IPS-15b (cell line): ENCODE measurements around the gene MS4A3.
"Not testable (repeated sequence)": the region's sequence is repeated elsewhere in the genome, so short reads cannot be mapped to it uniquely, and the experiment has no call there.

Experiments
- H3K27me3 ChIP-seq: one replicate; pipeline ENCODE4 v1.6.1; 2013; ENCODE audit warnings: low read length; ENCODE audit not compliant: control insufficient read depth, insufficient read depth
- H3K36me3 ChIP-seq: one replicate; pipeline ENCODE4 v1.6.1; 2013; ENCODE audit warnings: low read length; ENCODE audit not compliant: control insufficient read depth, insufficient read depth
- H3K4me1 ChIP-seq: one replicate; pipeline ENCODE4 v1.6.1; 2013; ENCODE audit warnings: mild to moderate bottlenecking, low read length; ENCODE audit not compliant: control insufficient read depth, insufficient read depth
- H3K4me3 ChIP-seq: one replicate; pipeline ENCODE4 v1.5.1; 2013; ENCODE audit warnings: low read depth, low read length
- H3K9ac ChIP-seq: one replicate; pipeline ENCODE4 v1.6.1; 2013; ENCODE audit warnings: low read depth, mild to moderate bottlenecking, low read length
- H3K9me3 ChIP-seq: one replicate; pipeline ENCODE4 v1.6.1; 2013; ENCODE audit warnings: mild to moderate bottlenecking, low read length; ENCODE audit not compliant: control insufficient read depth, insufficient read depth

The MS4A3 gene

DNA sequence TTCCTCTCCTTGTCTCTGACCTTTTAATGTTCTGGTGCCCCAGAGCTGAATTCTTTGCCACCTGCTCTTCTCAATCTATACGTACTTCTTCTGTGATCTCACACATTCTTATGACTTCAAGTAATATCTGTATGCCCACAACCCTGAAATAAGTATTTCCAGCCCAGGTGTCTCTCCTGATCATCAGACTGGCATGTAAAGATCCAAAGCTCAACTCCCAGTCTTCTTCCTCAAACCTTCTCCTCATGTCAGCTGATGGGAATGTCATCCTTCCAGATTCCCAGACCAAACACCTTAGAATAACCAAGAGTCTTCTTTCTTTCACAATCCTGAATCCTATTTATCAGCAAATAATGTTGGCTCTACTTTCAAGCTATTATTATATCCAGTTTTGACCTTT is 9.3 kb downstream of the MS4A3 start:
- Histone ChIP-seq H3K4me3 (no peak overlapping the region), H3K36me3 (no peaks in the 10 kb centered on the region), H3K4me1 (no peaks in the 10 kb centered on the region), H3K9me3 (no peaks in the 10 kb centered on the region), H3K27me3 (no peaks in the 10 kb centered on the region), H3K9ac (no peak overlapping the region)

- Histone ChIP-seq H3K4me3 (no peak overlapping the region), H3K4me1 (no peaks in the 10 kb centered on the region), H3K9ac (no peak overlapping the region), H3K27me3 (no peaks in the 10 kb centered on the region), H3K36me3 (no peaks in the 10 kb centered on the region), H3K9me3 (no peaks in the 10 kb centered on the region)
Observed at GRCh38 chr11:60069450-60069849, 13.0 kb downstream of the MS4A3 start.

GRCh38 chr11:60071644-60072043 is 15.2 kb downstream of the MS4A3 start:
- not testable (repeated sequence) for H3K4me3 ChIP-seq, H3K36me3 ChIP-seq, H3K27me3 ChIP-seq, H3K9ac ChIP-seq, H3K9me3 ChIP-seq, H3K4me1 ChIP-seq

GRCh38 chr11:60077216-60077817 is 20.9 kb downstream of the MS4A3 start:
- Histone ChIP-seq H3K9ac (no peak overlapping the region), H3K4me1 (no peaks in the 10 kb centered on the region), H3K4me3 (no peak overlapping the region), H3K27me3 (no peaks in the 10 kb centered on the region), H3K9me3 (no peaks in the 10 kb centered on the region), H3K36me3 (no peaks in the 10 kb centered on the region)

DNA sequence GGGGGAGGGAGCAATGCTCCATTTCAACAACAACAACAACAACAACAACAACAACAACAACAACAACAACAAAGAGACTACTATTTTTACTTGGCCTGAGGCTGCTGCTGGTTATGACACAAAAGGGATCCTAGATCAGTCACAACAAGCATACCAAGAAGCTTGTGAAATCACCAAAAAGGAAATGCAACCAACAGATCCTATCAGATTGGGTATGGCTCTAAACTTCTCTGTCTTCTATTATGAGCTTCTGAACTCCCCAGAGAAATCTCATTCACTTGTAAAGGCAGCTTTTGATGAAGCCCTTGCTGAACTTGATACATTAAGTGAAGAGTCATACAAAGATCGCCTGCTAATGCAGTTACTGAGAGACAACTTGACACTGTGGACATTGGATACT is 21.5 kb downstream of the MS4A3 start:
- H3K9ac ChIP-seq, result no peak overlapping the region
- H3K4me3 ChIP-seq, result no peak overlapping the region
- H3K27me3 ChIP-seq, result no peaks in the 10 kb centered on the region
- H3K4me1 ChIP-seq, result no peaks in the 10 kb centered on the region
- H3K36me3 ChIP-seq, result no peaks in the 10 kb centered on the region
- H3K9me3 ChIP-seq, result no peaks in the 10 kb centered on the region

DNA sequence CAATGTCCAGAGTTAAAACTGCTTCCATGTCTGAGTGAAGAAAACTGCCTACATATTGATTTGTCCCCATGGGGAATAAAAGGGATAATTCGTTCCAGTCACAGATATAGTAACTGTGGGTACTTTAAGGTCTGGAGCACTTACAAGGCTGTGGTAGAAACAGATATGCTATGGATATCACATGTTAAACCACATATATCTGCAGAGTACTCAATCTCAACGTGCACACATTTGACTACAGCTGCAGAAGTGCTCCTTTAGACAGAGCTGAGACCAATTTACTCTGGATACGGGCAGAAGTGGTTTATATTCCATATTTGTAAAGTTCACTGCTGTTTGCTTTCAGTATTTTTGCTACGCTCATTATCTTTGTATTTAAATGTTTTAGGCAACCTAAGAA is 22.3 kb downstream of the MS4A3 start:
- Histone ChIP-seq H3K9me3 (no peaks in the 10 kb centered on the region), H3K4me1 (no peaks in the 10 kb centered on the region), H3K27me3 (no peaks in the 10 kb centered on the region), H3K4me3 (no peak overlapping the region), H3K36me3 (no peaks in the 10 kb centered on the region), H3K9ac (no peak overlapping the region)

- Histone ChIP-seq H3K27me3 (no peaks in the 10 kb centered on the region), H3K9ac (no peak overlapping the region)
Observed at GRCh38 chr11:60080535-60080934, 24.1 kb downstream of the MS4A3 start.

DNA sequence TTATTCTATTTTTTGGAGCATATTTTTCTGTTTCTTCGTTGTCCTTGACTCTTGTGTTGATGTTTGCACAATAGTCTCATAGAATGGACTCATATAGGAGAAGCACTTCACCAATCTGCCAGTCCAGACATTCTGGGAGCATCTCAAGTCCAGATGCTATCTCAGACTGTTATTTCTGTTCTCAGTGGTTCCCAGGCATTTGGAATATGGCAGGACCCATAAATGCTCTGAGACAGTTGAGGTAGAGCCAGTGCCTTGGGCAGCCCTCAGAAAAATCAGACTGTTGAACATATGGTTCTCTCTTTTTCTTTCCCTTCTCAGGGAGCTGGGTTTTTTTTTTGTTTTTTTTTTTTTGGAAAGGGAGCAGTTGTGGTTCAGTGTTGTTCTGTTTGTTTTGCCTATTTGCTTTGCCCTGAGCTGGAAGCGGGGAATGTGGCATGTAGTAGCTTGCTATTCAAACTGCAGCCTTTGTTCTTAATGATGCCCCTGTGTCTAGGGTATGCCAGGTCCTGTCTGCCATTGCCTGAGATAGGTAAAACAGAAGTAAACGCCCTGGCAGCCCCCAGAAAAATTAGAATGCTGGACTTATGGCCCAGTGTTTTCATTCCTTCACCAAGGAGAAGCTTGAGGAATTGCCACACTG is 28.3 kb downstream of the MS4A3 start:
- H3K36me3 ChIP-seq, result no peaks in the 10 kb centered on the region

More at GRCh38 chr11:60080535-60080934, 24.1 kb downstream of the MS4A3 start:
- Histone ChIP-seq H3K36me3 (no peaks in the 10 kb centered on the region), H3K9me3 (no peaks in the 10 kb centered on the region), H3K4me3 (no peak overlapping the region), H3K4me1 (no peaks in the 10 kb centered on the region)

DNA sequence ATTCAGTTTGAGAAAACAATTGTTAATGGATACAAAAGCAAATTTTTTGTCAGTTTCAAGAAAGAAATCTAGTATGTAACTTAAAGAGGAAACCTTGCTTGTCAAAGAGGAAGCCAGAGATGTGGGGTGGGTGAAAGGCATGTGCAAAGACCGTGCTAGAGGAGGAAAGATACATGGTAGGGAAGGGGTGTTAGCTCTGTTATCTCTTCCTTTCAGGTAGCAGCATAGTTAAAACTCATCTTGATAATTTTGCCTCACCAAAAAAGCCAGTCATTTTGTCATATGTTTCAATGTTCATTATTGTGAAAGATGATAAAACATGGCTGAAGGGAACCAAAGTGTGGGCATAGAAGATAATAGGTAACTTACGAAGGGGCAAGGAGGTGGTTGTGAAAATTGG is 29.4 kb downstream of the MS4A3 start:
- Histone ChIP-seq H3K4me1 (no peaks in the 10 kb centered on the region), H3K4me3 (no peak overlapping the region), H3K27me3 (no peaks in the 10 kb centered on the region), H3K9me3 (no peaks in the 10 kb centered on the region), H3K9ac (no peak overlapping the region), H3K36me3 (no peaks in the 10 kb centered on the region)

More for the DNA sequence above, 28.3 kb downstream of the MS4A3 start:
- Histone ChIP-seq H3K27me3 (no peaks in the 10 kb centered on the region), H3K4me3 (no peak overlapping the region), H3K9me3 (no peaks in the 10 kb centered on the region), H3K4me1 (no peaks in the 10 kb centered on the region), H3K9ac (no peak overlapping the region)

- H3K27me3 ChIP-seq, result no peaks in the 10 kb centered on the region
- H3K36me3 ChIP-seq, result no peaks in the 10 kb centered on the region
- H3K4me3 ChIP-seq, result no peak overlapping the region
- H3K9me3 ChIP-seq, result no peaks in the 10 kb centered on the region
- no peaks in the 10 kb centered on the region for H3K4me1 ChIP-seq
- no peak overlapping the region for H3K9ac ChIP-seq
Observed at GRCh38 chr11:60087239-60087638, 30.8 kb downstream of the MS4A3 start.

DNA sequence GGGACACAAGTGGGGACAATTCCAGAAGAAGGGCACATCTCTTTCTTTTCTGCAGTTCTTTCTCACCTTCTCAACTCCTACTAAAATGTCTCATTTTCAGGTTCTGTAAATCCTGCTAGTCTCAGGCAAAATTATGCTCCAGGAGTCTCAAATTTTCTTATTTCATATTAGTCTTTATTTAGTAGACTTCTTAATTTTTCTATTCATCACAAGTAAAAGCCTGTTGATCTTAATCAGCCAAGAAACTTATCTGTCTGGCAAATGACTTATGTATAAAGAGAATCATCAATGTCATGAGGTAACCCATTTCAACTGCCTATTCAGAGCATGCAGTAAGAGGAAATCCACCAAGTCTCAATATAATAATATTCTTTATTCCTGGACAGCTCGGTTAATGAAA is 31.9 kb downstream of the MS4A3 start, which contains the start of gene MS4A2:
Gene MS4A2 (plus strand): TSS at position 301 of the 400 bp plus-strand sequence. CDS start 102 bp downstream, outside the sequence.
- Histone ChIP-seq H3K36me3 (no peaks in the 10 kb centered on the region), H3K4me1 (no peaks in the 10 kb centered on the region), H3K9me3 (no peaks in the 10 kb centered on the region), H3K9ac (no peak within 1 kb of the TSS), H3K27me3 (no peaks in the 10 kb centered on the region), H3K4me3 (no peak within 1 kb of the TSS)

- H3K27me3 ChIP-seq, result no peaks in the 10 kb centered on the region
- no peaks in the 10 kb centered on the region for H3K4me1 ChIP-seq
- H3K36me3 ChIP-seq, result no peaks in the 10 kb centered on the region
- no peak overlapping the region for H3K9ac ChIP-seq
- no peak overlapping the region for H3K4me3 ChIP-seq
- H3K9me3 ChIP-seq, result no peaks in the 10 kb centered on the region
Observed at GRCh38 chr11:60095477-60096120, 39.1 kb downstream of the MS4A3 start.
